SK-N-SH (cell line): ENCODE data around the gene TMPRSS13. TPM values are rescaled to one million over a fixed set of nuclear protein-coding genes. Genes with fewer than 3 reads are reported as not detected.
"Not testable (repeated sequence)": the region's sequence is repeated elsewhere in the genome, so short reads cannot be mapped to it uniquely, and the experiment has no call there.

Source experiments
- CTCF ChIA-PET: fragments of 300-600, 350-600 bp; formaldehyde crosslinking; extraction: SDS; loops from one replicate; lab custom pipeline; 2021; lab: Yijun Ruan, JAX
- POLR2A ChIA-PET: fragments of 350-600 bp; sonication (Branson Sonifier 250); formaldehyde crosslinking; extraction: SDS; loops from one replicate; lab custom pipeline; 2020; ENCODE audit warnings: antibody characterized with exemption, inconsistent platforms; lab: Yijun Ruan, JAX
- DNase-seq: peaks from one replicate; pipeline ENCODE4 v3.0.0; 2012
- H2AFZ ChIP-seq: fragments of 200-600 bp; sonication (generic); 2 replicates; pipeline ENCODE4 v1.8.1; 2016; ENCODE audit warnings: antibody characterized with exemption, mild to moderate bottlenecking, low read depth
- H3F3A ChIP-seq: fragments of 200-600 bp; sonication (generic); replicated peaks from 2 replicates; pipeline ENCODE3; 2016; ENCODE audit warnings: antibody characterized with exemption, mild to moderate bottlenecking; ENCODE audit not compliant: insufficient read depth
- H3K27ac ChIP-seq, 2 experiments: fragments of 200-500 bp in 1 of 2; fragments of 200-600 bp in 1 of 2; sonication (Bioruptor generic) in 1 of 2; sonication (generic), shearing (Covaris generic) in 1 of 2; 2 replicates each; pipeline versions ENCODE4 v1.5.1 to v1.6.1; 2014 to 2016; ENCODE audit warnings: low read depth in 2 of 2, inconsistent platforms in 1 of 2, low read length in 1 of 2, mild to moderate bottlenecking in 1 of 2, mixed read lengths in 1 of 2
- H3K27me3 ChIP-seq: fragments of 200-600 bp; sonication (generic), shearing (Covaris generic); 2 replicates; pipeline ENCODE4 v1.6.1; 2016; ENCODE audit warnings: mixed run types; ENCODE audit not compliant: insufficient read depth
- H3K36me3 ChIP-seq, 2 experiments: fragments of 200-500 bp in 1 of 2; fragments of 200-600 bp in 1 of 2; sonication (Bioruptor generic) in 1 of 2; sonication (generic) in 1 of 2; replicated peaks in 1 of 2; 2 replicates each; pipeline versions ENCODE3 to v1.5.1; 2014 to 2016; ENCODE audit warnings: low read length in 1 of 2, mild to moderate bottlenecking in 1 of 2; ENCODE audit not compliant: insufficient read depth in 2 of 2, control insufficient read depth in 1 of 2
- H3K4me1 ChIP-seq, 2 experiments: fragments of 200-500 bp in 1 of 2; fragments of 200-600 bp in 1 of 2; sonication (Bioruptor generic) in 1 of 2; sonication (generic), shearing (Covaris generic) in 1 of 2; 2 replicates each; pipeline versions ENCODE4 v1.5.1 to v1.6.1; 2014 to 2016; ENCODE audit warnings: low read depth in 1 of 2, low read length in 1 of 2, mixed run types in 1 of 2; ENCODE audit not compliant: insufficient read depth in 2 of 2, control insufficient read depth in 1 of 2
- H3K4me2 ChIP-seq: fragments of 200-600 bp; sonication (generic), shearing (Covaris generic); 2 replicates; pipeline ENCODE4 v1.6.1; 2017; ENCODE audit warnings: mixed run types
- H3K4me3 ChIP-seq, 2 experiments: fragments of 200-500 bp in 1 of 2; fragments of 200-600 bp in 1 of 2; sonication (Bioruptor generic) in 1 of 2; sonication (generic), shearing (Covaris generic) in 1 of 2; 2 replicates each; pipeline versions ENCODE4 v1.5.1 to v1.8.1; 2014 to 2016; ENCODE audit warnings: low read depth in 2 of 2, inconsistent platforms in 1 of 2, low read length in 1 of 2, mild to moderate bottlenecking in 1 of 2, mixed read lengths in 1 of 2, moderate library complexity in 1 of 2
- H3K79me2 ChIP-seq: fragments of 200-600 bp; sonication (generic); 2 replicates; pipeline ENCODE4 v1.8.1; 2017; ENCODE audit warnings: mild to moderate bottlenecking; ENCODE audit not compliant: insufficient read depth
- H3K9ac ChIP-seq: fragments of 200-600 bp; sonication (generic); 2 replicates; pipeline ENCODE4 v1.6.1; 2017; ENCODE audit warnings: mixed run types
- H3K9me2 ChIP-seq: fragments of 200-600 bp; sonication (generic); 2 replicates; pipeline ENCODE4 v1.6.1; 2017; ENCODE audit warnings: mixed run types
- H3K9me3 ChIP-seq: fragments of 200-600 bp; sonication (generic); 2 replicates; pipeline ENCODE4 v1.6.1; 2017; ENCODE audit warnings: mixed run types, mild to moderate bottlenecking, moderate library complexity
- H4K20me1 ChIP-seq: fragments of 200-600 bp; sonication (generic); 2 replicates; pipeline ENCODE4 v1.6.1; 2017; ENCODE audit warnings: mild to moderate bottlenecking, mixed run types; ENCODE audit not compliant: insufficient read depth
- EP300 ChIP-seq, 2 experiments: IDR thresholded peaks; 2 replicates each; pipeline versions ENCODE4 v1.4.0 to v1.6.1; 2012; ENCODE audit warnings: borderline replicate concordance in 1 of 2, low read depth in 1 of 2, low read length in 1 of 2
- EZH2phosphoT487 ChIP-seq: fragments of 200-600 bp; sonication (generic); IDR thresholded peaks from 2 replicates; pipeline ENCODE4 v1.6.1; 2017; ENCODE audit warnings: low read depth, mixed run types, mild to moderate bottlenecking, antibody characterized with exemption, moderate library complexity, borderline replicate concordance
- FOXJ3 ChIP-seq: sonication (generic); formaldehyde crosslinking; IDR thresholded peaks from 2 replicates; pipeline ENCODE4 v1.5.1; 2020; ENCODE audit warnings: mild to moderate bottlenecking, missing genetic modification reagents
- FOXM1 ChIP-seq: IDR thresholded peaks from 2 replicates; pipeline ENCODE4 v1.4.0; 2012; ENCODE audit warnings: low read depth, mild to moderate bottlenecking
- GABPA ChIP-seq: IDR thresholded peaks from 2 replicates; pipeline ENCODE4 v1.4.0; 2012; ENCODE audit warnings: low read depth, mild to moderate bottlenecking
- JUND ChIP-seq: IDR thresholded peaks from 2 replicates; pipeline ENCODE4 v1.4.0; 2012
- MAX ChIP-seq: IDR thresholded peaks from 2 replicates; pipeline ENCODE4 v1.4.0; 2012; ENCODE audit warnings: low read depth
- MXI1 ChIP-seq: IDR thresholded peaks from 2 replicates; pipeline ENCODE4 v1.6.1; 2012; ENCODE audit warnings: mild to moderate bottlenecking, low read depth, low read length, improper control_type of control experiment
- NFIC ChIP-seq: IDR thresholded peaks from 2 replicates; pipeline ENCODE4 v1.4.0; 2012; ENCODE audit warnings: borderline replicate concordance
- NRF1 ChIP-seq: IDR thresholded peaks from 2 replicates; pipeline ENCODE4 v1.6.1; 2012; ENCODE audit warnings: low read depth, mild to moderate bottlenecking, low read length
- PBX3 ChIP-seq: IDR thresholded peaks from 2 replicates; pipeline ENCODE4; 2012
- RCOR1 ChIP-seq: fragments of 150-350 bp; IDR thresholded peaks from 2 replicates; pipeline ENCODE4 v1.6.1; 2017; ENCODE audit warnings: antibody characterized with exemption, low read length
- REST ChIP-seq: IDR thresholded peaks from 2 replicates; pipeline ENCODE4 v1.6.1; 2012; ENCODE audit warnings: mild to moderate bottlenecking, low read depth, low read length, moderate library complexity
- RFX5 ChIP-seq: IDR thresholded peaks from 2 replicates; pipeline ENCODE4 v1.6.1; 2012; ENCODE audit warnings: mild to moderate bottlenecking, improper control_type of control experiment, low read length
- SIN3A ChIP-seq: IDR thresholded peaks from 2 replicates; pipeline ENCODE4 v1.6.1; 2012; ENCODE audit warnings: low read depth, mild to moderate bottlenecking, low read length, moderate library complexity, borderline replicate concordance
- SMC3 ChIP-seq: IDR thresholded peaks from 2 replicates; pipeline ENCODE4 v1.6.1; 2012; ENCODE audit warnings: low read depth, low read length, improper control_type of control experiment
- TEAD4 ChIP-seq: IDR thresholded peaks from 2 replicates; pipeline ENCODE4 v1.4.0; 2012; ENCODE audit warnings: mild to moderate bottlenecking, borderline replicate concordance; ENCODE audit not compliant: insufficient read depth
- USF2 ChIP-seq: fragments of 150-350 bp; IDR thresholded peaks from 2 replicates; pipeline ENCODE4 v1.6.1; 2017; ENCODE audit warnings: antibody characterized with exemption, low read length, low read depth, borderline replicate concordance
- YY1 ChIP-seq: IDR thresholded peaks from 2 replicates; pipeline ENCODE4 v1.4.0; 2012; ENCODE audit warnings: low read depth, mild to moderate bottlenecking
- ZBTB33 ChIP-seq: IDR thresholded peaks from 2 replicates; pipeline ENCODE4 v1.4.0; 2012; ENCODE audit warnings: low read depth, borderline replicate concordance
- WGBS: methylation state at CpG from one replicate; pipeline ENCODE4 v1.1.6; 2017; ENCODE audit warnings: low lambda C conversion rate; 5-methylcytosine and 5-hydroxymethylcytosine counted together
- polyA plus RNA-seq, 3 experiments: library from polyadenylated mRNA; depleted of rRNA; stranded (reverse); fragments of >200 nt; gene quantifications; 2 replicates each; pipeline ENCODE4 v1.2.3, GENCODE V29; 2012

The TMPRSS13 gene
- polyA plus RNA-seq, 1 of the 3 experiments (the other 2 are of a cell fraction), result not detected

- H4K20me1 ChIP-seq, DNase-seq, H3K36me3 ChIP-seq, H2AFZ ChIP-seq, H3K79me2 ChIP-seq, H3F3A ChIP-seq, H3K4me3 ChIP-seq, H3K9me3 ChIP-seq, H3K27me3 ChIP-seq, H3K27ac ChIP-seq, H3K9me2 ChIP-seq, H3K4me2 ChIP-seq, H3K4me1 ChIP-seq, POLR2A ChIA-PET, H3K9ac ChIP-seq: not testable (repeated sequence)
- CTCF ChIA-PET, result interaction anchor here (3.0 kb wide), 1 partner anchor 76 kb away, joined by 11 read pairs; no protein-coding TSS in a partner anchor
- 70% methylated on average over 16 of the region's 23 CpGs for WGBS
These were observed 48.5 kb upstream of the TMPRSS13 start for GRCh38 chr11:117977612-117978264.

- no peak overlapping the region for H3K9ac ChIP-seq
- H3F3A ChIP-seq, result no peaks in the 10 kb centered on the region
- 61% methylated on average over 5 of the region's 5 CpGs for WGBS
- H2AFZ ChIP-seq, result no peak overlapping the region
- TF ChIP-seq RFX5 (no peak), SIN3A (no peak), REST (no peak), MXI1 (no peak), NRF1 (no peak), FOXM1 (no peak), RCOR1 (no peak), EZH2phosphoT487 (no peak), SMC3 (no peak), USF2 (no peak), FOXJ3 (CRISPR knock-in tag) (no peak), GABPA (no peak), EP300 (IDR thresholded peaks at IDR 0.05; ENCODE audit: borderline replicate concordance in 1 of 2, low read depth in 1 of 2, low read length in 1 of 2) (no peak), MAX (no peak), JUND (no peak), YY1 (no peak), NFIC (no peak), TEAD4 (no peak), PBX3 (no peak), ZBTB33 (no peak)
- peaks cover 5% of the 10 kb centered on the region; the same call in 1 of the 2 replicates for H3K27me3 ChIP-seq
- DNase-seq, result no peak
- ChIA-PET CTCF (interaction anchor here (1.0 to 1.5 kb wide), 2 partner anchors 30 to 133 kb away, joined by 4 read pairs; no protein-coding TSS in a partner anchor), POLR2A (no interaction called here)
- no peak overlapping the region for H3K4me2 ChIP-seq
- no peaks in the 10 kb centered on the region for H3K36me3 ChIP-seq
- no peaks in the 10 kb centered on the region for H4K20me1 ChIP-seq
- H3K9me2 ChIP-seq, result no peaks in the 10 kb centered on the region
- H3K9me3 ChIP-seq, result no peaks in the 10 kb centered on the region
- no peaks in the 10 kb centered on the region for H3K79me2 ChIP-seq
- H3K4me3 ChIP-seq, result no peak overlapping the region
- no peak overlapping the region for H3K27ac ChIP-seq
- peaks cover 0 to 4% of the 10 kb centered on the region in 2 experiments; a peak in 1 of 4 replicates for H3K4me1 ChIP-seq
These were observed 47.8 kb upstream of the TMPRSS13 start for GRCh38 chr11:117977029-117977428.
